Memory B cell (primary cell): Measurements from ENCODE around the gene TRIM67.

Experiments used
- ATAC-seq: fragments of 150-1000 bp; cut with Tn5 transposase; 2 replicates; pipeline ENCODE4 v1.10.0; 2021; ENCODE audit warnings: low read depth, mild to moderate bottlenecking, moderate library complexity
- DNase-seq, 2 donors: peaks; one replicate each; pipeline ENCODE4 v3.0.0; 2022; ENCODE audit warnings: low spot score in 2 of 2
- H3K27ac Mint-ChIP-seq: one replicate; pipeline ENCODE4 v1.8.0; 2022; ENCODE audit warnings: mild to moderate bottlenecking, moderate library complexity, mixed read lengths
- H3K27me3 Mint-ChIP-seq: one replicate; pipeline ENCODE4 v1.8.0; 2022; ENCODE audit warnings: mixed read lengths
- H3K36me3 Mint-ChIP-seq: one replicate; pipeline ENCODE4 v1.8.0; 2022; ENCODE audit warnings: mild to moderate bottlenecking, mixed read lengths
- H3K4me1 Mint-ChIP-seq: one replicate; pipeline ENCODE4 v1.8.0; 2022; ENCODE audit warnings: mixed read lengths
- H3K4me3 Mint-ChIP-seq: one replicate; pipeline ENCODE4 v1.8.0; 2022; ENCODE audit warnings: mild to moderate bottlenecking, moderate library complexity, mixed read lengths
- H3K9me3 Mint-ChIP-seq: one replicate; pipeline ENCODE4 v1.8.0; 2022; ENCODE audit warnings: mixed read lengths

The TRIM67 gene

GRCh38 chr1:231183639-231184590 lies 22.1 kb downstream of the TRIM67 start:
- Mint-ChIP-seq H3K4me3 (no peak overlapping the region), H3K4me1 (no peaks in the 10 kb centered on the region), H3K9me3 (no peaks in the 10 kb centered on the region), H3K27ac (no peak overlapping the region), H3K36me3 (no peaks in the 10 kb centered on the region), H3K27me3 (peaks cover 22% of the 10 kb centered on the region)
- no peak for DNase-seq
- ATAC-seq = no peak

DNA sequence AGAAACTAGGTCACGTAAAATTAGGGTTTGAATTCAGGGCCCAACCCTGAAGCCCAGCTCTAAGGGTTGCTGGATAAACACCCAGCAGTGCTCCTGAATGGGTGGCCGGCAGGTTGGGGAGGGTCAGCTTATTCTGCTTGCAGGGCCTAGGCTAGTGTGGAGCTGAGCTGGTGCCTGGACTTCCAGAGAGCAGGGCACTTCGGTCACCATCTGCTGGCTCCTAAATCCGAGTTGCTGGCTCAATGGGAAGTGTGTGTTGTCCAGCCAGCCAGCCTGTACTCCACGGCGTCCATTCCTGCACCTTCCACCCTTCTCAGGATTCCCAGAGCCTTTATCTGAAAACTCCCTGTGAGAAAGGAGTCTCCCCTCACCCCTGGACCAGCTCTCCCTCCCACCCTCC lies 23.0 kb downstream of the TRIM67 start:
- H3K4me3 Mint-ChIP-seq = no peak overlapping the region
- H3K27me3 Mint-ChIP-seq = peaks cover 21% of the 10 kb centered on the region
- no peaks in the 10 kb centered on the region for H3K36me3 Mint-ChIP-seq
- peaks cover 4% of the 10 kb centered on the region for H3K9me3 Mint-ChIP-seq
- no peak overlapping the region for H3K27ac Mint-ChIP-seq
- no peak for ATAC-seq
- DNase-seq = no peak
- no peaks in the 10 kb centered on the region for H3K4me1 Mint-ChIP-seq

DNA sequence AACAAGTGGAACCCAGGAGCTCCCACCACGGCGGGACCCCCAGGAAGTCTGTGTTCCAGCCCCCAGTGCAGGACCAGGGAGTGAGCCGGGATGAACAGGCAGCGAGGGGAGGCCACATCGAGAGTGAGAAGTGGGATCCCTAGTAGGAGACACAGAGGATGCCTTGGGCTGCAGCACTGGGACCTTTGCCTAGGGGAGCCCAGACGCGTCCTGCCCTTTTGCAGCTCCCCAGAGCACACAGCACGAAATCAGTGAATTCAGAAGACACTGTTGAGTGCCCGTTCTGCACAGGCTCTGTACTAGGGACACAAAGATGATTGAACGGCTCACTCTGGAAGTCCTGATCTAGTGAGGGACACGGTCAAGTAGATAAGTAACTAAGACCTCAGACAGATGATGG lies 23.5 kb downstream of the TRIM67 start:
- no peak for ATAC-seq
- Mint-ChIP-seq H3K4me3 (no peak overlapping the region), H3K4me1 (no peaks in the 10 kb centered on the region), H3K27ac (no peak overlapping the region), H3K27me3 (peaks cover 20% of the 10 kb centered on the region), H3K9me3 (peaks cover 4% of the 10 kb centered on the region), H3K36me3 (no peaks in the 10 kb centered on the region)
- DNase-seq = no peak

DNA sequence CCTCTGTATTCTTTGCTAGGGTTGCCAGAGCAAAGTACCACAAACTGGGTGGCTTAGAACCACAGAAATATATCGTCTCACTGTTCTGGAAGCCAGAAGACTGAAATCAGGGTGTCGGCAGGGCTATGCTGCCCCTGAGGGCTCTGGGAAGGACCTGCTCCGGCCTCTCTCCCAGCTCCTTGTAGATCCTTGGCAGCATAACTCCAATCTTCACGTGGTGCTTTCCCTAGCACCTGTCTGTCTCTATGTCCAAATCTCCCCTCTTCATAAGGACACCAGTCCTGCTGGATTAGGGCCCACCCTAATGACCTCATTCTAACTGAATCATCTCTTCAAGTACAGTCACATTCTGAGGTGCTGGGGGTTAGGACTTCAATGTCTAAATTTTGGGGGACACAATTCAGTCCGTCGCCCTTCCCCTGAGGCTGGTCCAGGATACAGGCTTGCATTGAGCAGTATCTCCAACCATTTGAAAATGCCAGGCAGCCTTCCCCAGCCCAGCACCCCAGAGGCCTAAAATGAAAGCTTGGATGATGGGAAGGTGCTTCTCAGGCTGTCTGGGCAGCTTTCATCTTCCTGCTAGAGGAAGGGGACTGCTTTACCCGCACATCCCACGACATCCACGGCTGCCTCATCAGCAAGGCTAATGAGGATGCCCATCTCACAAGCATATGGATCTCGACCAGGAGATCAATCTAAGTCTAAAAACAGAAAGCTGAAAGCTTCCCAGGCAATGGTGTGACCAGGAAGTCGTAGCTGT lies 24.7 kb downstream of the TRIM67 start:
- Mint-ChIP-seq H3K9me3 (peaks cover 4% of the 10 kb centered on the region), H3K27me3 (peaks cover 22% of the 10 kb centered on the region)

DNA sequence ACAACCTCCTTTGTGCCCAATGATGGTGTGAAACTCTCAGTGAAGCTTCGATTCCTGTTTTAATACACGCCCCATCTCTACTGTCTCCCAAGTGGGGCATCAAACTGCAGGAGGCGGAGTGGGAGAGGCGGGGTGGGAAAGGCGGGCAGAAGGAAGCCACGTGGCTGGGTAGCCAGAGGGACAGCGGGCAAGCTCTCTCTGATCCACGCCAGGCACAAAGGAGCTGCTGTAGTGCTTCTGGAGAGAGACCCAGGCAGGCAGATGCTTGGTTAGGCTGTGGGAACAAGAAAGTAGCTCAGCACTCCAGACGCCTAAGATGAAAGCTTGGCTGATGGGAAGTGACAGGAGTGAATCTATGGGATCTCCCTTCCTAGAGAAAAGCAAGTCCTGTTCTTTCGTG lies 25.7 kb downstream of the TRIM67 start:
- Mint-ChIP-seq H3K27ac (no peak overlapping the region), H3K36me3 (no peaks in the 10 kb centered on the region), H3K9me3 (peaks cover 4% of the 10 kb centered on the region), H3K27me3 (peaks cover 22% of the 10 kb centered on the region), H3K4me3 (no peak overlapping the region), H3K4me1 (no peaks in the 10 kb centered on the region)
- no peak for DNase-seq
- no peak for ATAC-seq

More for the DNA sequence above, 24.7 kb downstream of the TRIM67 start:
- Mint-ChIP-seq H3K4me1 (no peaks in the 10 kb centered on the region), H3K27ac (no peak overlapping the region), H3K4me3 (no peak overlapping the region), H3K36me3 (no peaks in the 10 kb centered on the region)
- DNase-seq = no peak
- no peak for ATAC-seq

- Mint-ChIP-seq H3K36me3 (no peaks in the 10 kb centered on the region), H3K9me3 (peaks cover 4% of the 10 kb centered on the region), H3K4me1 (no peaks in the 10 kb centered on the region), H3K4me3 (no peak overlapping the region), H3K27me3 (peaks cover 22% of the 10 kb centered on the region), H3K27ac (no peak overlapping the region)
- DNase-seq = no peak
- no peak for ATAC-seq
These were observed 26.2 kb downstream of the TRIM67 start for GRCh38 chr1:231188072-231188471.

DNA sequence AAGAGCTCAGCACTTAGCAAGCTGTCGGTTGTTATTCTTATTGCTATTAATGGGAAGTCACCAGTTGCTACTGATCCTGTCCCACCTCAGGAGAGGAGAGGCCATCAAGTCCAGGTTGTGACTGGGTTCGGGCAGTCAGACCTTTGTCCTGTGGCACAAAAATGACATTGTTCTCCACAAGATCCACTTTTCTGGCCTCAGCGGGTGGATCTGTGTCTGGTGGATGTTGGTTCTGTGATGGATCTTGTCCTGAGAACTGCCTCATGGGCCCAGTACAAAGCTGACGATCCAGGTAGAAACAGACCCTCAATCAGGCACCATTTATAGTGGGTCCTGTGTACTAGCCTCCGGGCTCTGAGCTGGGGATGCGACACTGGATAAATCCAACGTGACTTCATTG lies 26.9 kb downstream of the TRIM67 start:
- ATAC-seq = no peak
- peaks cover 4% of the 10 kb centered on the region for H3K9me3 Mint-ChIP-seq
- no peak for DNase-seq
- no peak overlapping the region for H3K27ac Mint-ChIP-seq
- no peak overlapping the region for H3K4me3 Mint-ChIP-seq
- H3K27me3 Mint-ChIP-seq = peaks cover 24% of the 10 kb centered on the region
- H3K4me1 Mint-ChIP-seq = no peaks in the 10 kb centered on the region
- H3K36me3 Mint-ChIP-seq = no peaks in the 10 kb centered on the region

DNA sequence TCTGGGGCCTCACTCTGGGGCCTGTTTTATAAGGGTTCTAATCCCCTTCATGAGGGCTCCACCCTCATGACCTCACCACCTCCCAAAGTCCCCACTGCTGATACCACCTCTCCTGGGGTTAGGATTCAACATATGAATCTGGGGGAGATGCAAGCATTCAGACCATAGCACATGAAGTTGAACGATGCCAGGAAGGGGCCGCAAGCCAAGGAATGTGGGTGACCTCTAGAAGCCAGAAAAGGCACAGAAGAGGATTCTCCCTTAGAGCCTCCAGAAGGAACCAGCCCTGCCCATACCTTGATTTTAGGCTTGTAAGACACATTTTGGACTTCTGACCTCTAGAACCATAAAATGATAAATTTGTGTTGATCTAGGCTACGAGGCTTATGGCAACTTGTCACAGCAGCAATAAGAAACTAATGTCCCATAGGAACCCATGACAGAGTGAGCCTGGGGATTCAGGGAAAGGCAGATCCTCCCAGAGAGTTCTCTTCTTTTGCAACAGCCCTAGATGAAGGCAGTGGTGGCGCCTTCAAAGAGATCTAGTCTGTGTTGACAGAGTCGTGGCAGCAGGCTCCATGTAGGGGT lies 27.9 kb downstream of the TRIM67 start:
- DNase-seq = no peak
- no peak for ATAC-seq
- Mint-ChIP-seq H3K9me3 (peaks cover 4% of the 10 kb centered on the region), H3K4me1 (no peaks in the 10 kb centered on the region), H3K36me3 (no peaks in the 10 kb centered on the region), H3K27me3 (peaks cover 24% of the 10 kb centered on the region), H3K4me3 (no peak overlapping the region), H3K27ac (no peak overlapping the region)

GRCh38 chr1:231190456-231190855 lies 28.6 kb downstream of the TRIM67 start:
- DNase-seq (no peak), ATAC-seq (no peak)
- Mint-ChIP-seq H3K4me3 (no peak overlapping the region), H3K9me3 (peaks cover 4% of the 10 kb centered on the region), H3K4me1 (no peaks in the 10 kb centered on the region), H3K27me3 (peaks cover 23% of the 10 kb centered on the region), H3K27ac (no peak overlapping the region), H3K36me3 (no peaks in the 10 kb centered on the region)

DNA sequence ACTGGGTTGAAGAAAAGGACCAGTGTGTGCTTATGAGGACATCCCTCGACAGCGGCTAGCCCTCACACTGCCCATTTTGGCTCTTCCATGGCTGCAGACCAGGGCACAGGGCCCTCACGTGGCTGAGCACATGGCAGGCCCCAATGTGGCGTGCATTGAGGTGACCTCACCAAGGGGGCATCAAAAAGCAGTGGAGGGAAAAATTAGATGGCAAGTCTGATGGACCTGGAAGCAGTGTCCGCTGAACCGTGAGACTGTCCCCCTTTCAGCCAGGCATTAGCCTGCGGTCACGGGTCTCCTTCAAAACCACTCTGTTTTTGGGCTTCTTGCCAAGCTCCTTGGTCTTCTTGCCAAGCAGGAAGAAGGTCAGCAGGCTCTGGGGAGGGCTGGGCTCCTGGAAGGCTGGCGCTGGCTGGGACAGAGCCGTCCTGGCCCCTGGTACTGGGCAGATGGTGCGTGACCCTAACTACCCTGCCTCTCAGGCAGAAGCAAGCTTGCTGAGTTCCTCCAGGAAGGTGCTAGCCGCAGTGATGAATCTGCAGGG lies 30.8 kb downstream of the TRIM67 start:
- H3K4me1 Mint-ChIP-seq = no peaks in the 10 kb centered on the region
- ATAC-seq (no peak), DNase-seq (no peak)
- no peak overlapping the region for H3K27ac Mint-ChIP-seq
- H3K27me3 Mint-ChIP-seq = peaks cover 24% of the 10 kb centered on the region
- H3K4me3 Mint-ChIP-seq = no peak overlapping the region
- H3K36me3 Mint-ChIP-seq = no peaks in the 10 kb centered on the region
- H3K9me3 Mint-ChIP-seq = peaks cover 4% of the 10 kb centered on the region

DNA sequence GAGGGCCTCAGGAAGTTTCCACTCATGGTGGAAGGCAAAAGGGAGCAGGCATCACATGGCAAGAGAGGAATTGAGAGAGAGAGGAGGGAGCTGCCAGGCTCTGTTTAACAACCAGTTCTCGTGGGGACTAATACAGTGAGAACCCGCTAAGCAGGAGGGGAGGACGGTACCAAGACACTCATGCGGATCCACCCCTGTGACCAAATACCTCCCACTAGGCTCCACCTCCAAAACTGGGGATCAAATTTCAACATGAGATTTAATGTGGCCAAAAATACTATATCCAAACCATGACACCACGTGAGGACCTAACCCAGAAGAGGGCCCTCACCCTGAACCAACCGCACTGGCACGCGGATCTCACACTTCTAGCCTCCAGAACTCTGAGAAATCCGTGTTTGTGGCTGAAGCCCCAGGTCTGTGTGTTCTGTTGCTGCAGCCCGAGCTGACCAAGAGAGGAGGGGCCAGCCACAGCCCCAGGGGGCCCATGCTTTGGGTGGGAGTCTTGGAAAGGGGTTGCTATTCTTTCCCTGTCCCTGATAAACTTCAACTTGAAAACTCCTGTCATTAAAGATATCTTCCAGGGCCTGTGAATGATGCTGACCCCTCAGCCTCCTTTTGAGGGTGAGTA lies 32.0 kb downstream of the TRIM67 start:
- no peaks in the 10 kb centered on the region for H3K36me3 Mint-ChIP-seq
- DNase-seq = no peak
- H3K9me3 Mint-ChIP-seq = peaks cover 4% of the 10 kb centered on the region
- no peak overlapping the region for H3K4me3 Mint-ChIP-seq
- H3K27me3 Mint-ChIP-seq = peaks cover 20% of the 10 kb centered on the region
- no peak for ATAC-seq
- no peak overlapping the region for H3K27ac Mint-ChIP-seq
- H3K4me1 Mint-ChIP-seq = no peaks in the 10 kb centered on the region

DNA sequence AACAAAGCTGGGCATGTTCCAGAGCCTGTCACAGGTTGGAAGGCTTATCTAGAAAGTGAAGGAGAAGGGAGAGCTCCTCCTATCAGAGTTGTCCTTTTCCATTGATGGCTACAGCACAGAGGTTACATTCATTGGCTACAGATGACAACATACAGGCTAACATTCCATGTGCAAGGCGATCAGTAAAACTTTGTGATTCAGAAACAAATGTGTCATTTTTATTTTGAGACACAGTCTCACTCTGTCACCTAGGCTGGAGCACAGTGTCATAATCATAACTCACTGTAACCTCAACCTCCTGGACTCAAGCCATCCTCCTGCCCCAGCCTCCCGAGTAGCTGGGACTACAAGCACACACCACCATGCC lies 32.6 kb downstream of the TRIM67 start:
- Mint-ChIP-seq H3K27ac (no peak overlapping the region), H3K4me3 (no peak overlapping the region), H3K9me3 (peaks cover 2% of the 10 kb centered on the region), H3K36me3 (no peaks in the 10 kb centered on the region), H3K27me3 (peaks cover 19% of the 10 kb centered on the region), H3K4me1 (no peaks in the 10 kb centered on the region)
- no peak for DNase-seq
- no peak for ATAC-seq

DNA sequence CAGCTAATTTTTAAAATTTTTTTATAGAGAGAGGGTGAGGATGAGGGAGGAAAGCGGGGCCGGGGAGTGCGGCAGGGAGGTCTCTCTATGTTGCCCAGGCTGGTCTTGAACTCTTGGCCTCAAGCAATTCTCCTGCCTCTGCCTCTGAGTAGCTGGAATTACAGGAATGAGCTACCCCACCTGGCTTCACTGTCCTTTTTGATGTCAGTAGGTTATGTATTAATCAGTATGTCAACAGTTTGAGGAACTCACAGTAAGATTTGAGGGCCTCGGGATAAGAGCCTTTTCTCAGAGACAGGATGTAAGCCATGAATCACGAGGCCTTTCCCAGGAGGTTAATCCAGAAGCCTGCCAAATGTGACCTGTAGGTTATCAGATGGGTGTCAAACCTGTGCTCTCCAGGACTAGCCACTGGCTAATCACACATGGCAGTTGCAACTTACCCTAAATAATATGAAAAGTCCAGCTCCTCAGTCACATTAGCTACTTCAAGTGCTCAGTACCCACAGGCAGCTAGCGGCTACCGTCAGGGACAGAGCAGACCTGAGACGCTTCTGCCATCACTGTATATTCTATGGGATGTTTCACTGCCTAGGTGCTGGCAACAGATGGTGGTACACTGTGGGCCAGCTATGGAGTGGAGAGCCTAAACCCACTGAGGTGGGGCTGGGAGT lies 33.1 kb downstream of the TRIM67 start:
- H3K4me1 Mint-ChIP-seq = no peaks in the 10 kb centered on the region
- H3K27me3 Mint-ChIP-seq = peaks cover 21% of the 10 kb centered on the region
- DNase-seq (no peak), ATAC-seq (no peak)
- no peaks in the 10 kb centered on the region for H3K9me3 Mint-ChIP-seq
- H3K27ac Mint-ChIP-seq = no peak overlapping the region
- H3K4me3 Mint-ChIP-seq = no peak overlapping the region
- no peaks in the 10 kb centered on the region for H3K36me3 Mint-ChIP-seq
